ENCODE data around the gene NEMF.

The NEMF gene

DNA sequence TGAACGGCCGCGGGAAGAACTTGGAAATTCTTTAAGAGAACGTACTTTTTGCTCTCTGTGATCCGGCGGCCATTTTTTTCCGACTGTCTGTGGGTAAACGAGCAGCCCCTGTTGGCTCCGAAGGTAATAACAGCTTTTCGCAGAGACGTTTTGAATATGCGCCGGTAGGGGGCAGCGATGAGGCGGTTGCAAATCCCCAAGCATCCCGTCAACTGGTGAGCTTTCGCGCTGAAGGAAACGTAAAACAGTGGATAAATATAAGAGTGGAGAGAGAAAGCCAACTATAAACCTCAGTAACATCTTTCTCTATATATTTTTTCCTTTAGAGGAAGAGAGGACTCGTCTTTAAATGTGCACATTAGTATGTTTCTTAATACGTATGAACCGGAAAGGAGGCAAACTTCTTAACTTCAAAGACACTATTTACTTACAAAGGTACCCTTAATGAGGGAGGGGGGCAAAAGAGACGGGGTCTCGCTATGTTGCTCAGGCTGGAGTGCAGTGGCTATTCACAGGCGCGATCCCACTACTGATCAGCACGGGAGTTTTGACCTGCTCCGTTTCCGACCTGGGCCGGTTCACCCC lies 9.6 kb upstream of the NEMF start (continued):
- TF ChIP-seq ZNF426 (tag by site-specific recombination; IDR thresholded peaks at IDR 0.05) (no peak), GLIS1 (tag by site-specific recombination; IDR thresholded peaks at IDR 0.05) (no peak), MEIS1 (CRISPR knock-in tag; IDR thresholded peaks at IDR 0.05; ENCODE audit: borderline replicate concordance) (no peak), HOXC10 (CRISPR knock-in tag; IDR thresholded peaks at IDR 0.05) (no peak), ZNF530 (tag by site-specific recombination; IDR thresholded peaks at IDR 0.05; ENCODE audit: low read depth) (no peak), FEZF1 (tag by site-specific recombination; IDR thresholded peaks at IDR 0.05) (no peak), ZNF610 (tag by site-specific recombination; IDR thresholded peaks at IDR 0.05; ENCODE audit: borderline replicate concordance) (no peak), ZNF23 (tag by site-specific recombination; IDR thresholded peaks at IDR 0.05; ENCODE audit: borderline replicate concordance) (no peak), ZNF2 (tag by site-specific recombination; IDR thresholded peaks at IDR 0.05) (no peak; the same call in 1 of the 2 replicates), ZNF274 (IDR thresholded peaks at IDR 0.05; ENCODE audit: low read length) (no peak), ZNF274 (tag by site-specific recombination; IDR thresholded peaks at IDR 0.05; ENCODE audit: borderline replicate concordance) (no peak), ZNF114 (tag by site-specific recombination; IDR thresholded peaks at IDR 0.05) (no peak), ZNF600 (tag by site-specific recombination; IDR thresholded peaks at IDR 0.05) (no peak), REPIN1 (tag by site-specific recombination; IDR thresholded peaks at IDR 0.05; ENCODE audit: low read depth) (no peak), PRDM1 (tag by site-specific recombination; IDR thresholded peaks at IDR 0.05) (peak; percentile 23; the same call in 1 of the 2 replicates), YY1 (tag by site-specific recombination; IDR thresholded peaks at IDR 0.05) (peak; percentile 90), KLF10 (tag by site-specific recombination; IDR thresholded peaks at IDR 0.05) (peak; percentile 97), SETDB1 (IDR thresholded peaks at IDR 0.05; ENCODE audit: insufficient read length, low read length) (peak; percentile 78), ZNF473 (tag by site-specific recombination; IDR thresholded peaks at IDR 0.05) (peak; percentile 84; the same call in 1 of the 2 replicates), ZNF10 (tag by site-specific recombination; IDR thresholded peaks at IDR 0.05) (peak; percentile 99), KLF8 (tag by site-specific recombination; IDR thresholded peaks at IDR 0.05) (peak; percentile 41; the same call in 1 of the 2 replicates), ZNF596 (tag by site-specific recombination; IDR thresholded peaks at IDR 0.05) (peak; percentile 63; the same call in 1 of the 2 replicates)
- TF ChIP-seq, protein P1, sequence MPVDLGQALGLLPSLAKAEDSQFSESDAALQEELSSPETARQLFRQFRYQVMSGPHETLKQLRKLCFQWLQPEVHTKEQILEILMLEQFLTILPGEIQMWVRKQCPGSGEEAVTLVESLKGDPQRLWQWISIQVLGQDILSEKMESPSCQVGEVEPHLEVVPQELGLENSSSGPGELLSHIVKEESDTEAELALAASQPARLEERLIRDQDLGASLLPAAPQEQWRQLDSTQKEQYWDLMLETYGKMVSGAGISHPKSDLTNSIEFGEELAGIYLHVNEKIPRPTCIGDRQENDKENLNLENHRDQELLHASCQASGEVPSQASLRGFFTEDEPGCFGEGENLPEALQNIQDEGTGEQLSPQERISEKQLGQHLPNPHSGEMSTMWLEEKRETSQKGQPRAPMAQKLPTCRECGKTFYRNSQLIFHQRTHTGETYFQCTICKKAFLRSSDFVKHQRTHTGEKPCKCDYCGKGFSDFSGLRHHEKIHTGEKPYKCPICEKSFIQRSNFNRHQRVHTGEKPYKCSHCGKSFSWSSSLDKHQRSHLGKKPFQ (tag by site-specific recombination; IDR thresholded peaks at IDR 0.05) = no peak; the same call in 1 of the 2 replicates
- TF ChIP-seq, protein P2, sequence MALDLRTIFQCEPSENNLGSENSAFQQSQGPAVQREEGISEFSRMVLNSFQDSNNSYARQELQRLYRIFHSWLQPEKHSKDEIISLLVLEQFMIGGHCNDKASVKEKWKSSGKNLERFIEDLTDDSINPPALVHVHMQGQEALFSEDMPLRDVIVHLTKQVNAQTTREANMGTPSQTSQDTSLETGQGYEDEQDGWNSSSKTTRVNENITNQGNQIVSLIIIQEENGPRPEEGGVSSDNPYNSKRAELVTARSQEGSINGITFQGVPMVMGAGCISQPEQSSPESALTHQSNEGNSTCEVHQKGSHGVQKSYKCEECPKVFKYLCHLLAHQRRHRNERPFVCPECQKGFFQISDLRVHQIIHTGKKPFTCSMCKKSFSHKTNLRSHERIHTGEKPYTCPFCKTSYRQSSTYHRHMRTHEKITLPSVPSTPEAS (tag by site-specific recombination; IDR thresholded peaks at IDR 0.05) = peak; percentile 7
- TF ChIP-seq, protein P3, sequence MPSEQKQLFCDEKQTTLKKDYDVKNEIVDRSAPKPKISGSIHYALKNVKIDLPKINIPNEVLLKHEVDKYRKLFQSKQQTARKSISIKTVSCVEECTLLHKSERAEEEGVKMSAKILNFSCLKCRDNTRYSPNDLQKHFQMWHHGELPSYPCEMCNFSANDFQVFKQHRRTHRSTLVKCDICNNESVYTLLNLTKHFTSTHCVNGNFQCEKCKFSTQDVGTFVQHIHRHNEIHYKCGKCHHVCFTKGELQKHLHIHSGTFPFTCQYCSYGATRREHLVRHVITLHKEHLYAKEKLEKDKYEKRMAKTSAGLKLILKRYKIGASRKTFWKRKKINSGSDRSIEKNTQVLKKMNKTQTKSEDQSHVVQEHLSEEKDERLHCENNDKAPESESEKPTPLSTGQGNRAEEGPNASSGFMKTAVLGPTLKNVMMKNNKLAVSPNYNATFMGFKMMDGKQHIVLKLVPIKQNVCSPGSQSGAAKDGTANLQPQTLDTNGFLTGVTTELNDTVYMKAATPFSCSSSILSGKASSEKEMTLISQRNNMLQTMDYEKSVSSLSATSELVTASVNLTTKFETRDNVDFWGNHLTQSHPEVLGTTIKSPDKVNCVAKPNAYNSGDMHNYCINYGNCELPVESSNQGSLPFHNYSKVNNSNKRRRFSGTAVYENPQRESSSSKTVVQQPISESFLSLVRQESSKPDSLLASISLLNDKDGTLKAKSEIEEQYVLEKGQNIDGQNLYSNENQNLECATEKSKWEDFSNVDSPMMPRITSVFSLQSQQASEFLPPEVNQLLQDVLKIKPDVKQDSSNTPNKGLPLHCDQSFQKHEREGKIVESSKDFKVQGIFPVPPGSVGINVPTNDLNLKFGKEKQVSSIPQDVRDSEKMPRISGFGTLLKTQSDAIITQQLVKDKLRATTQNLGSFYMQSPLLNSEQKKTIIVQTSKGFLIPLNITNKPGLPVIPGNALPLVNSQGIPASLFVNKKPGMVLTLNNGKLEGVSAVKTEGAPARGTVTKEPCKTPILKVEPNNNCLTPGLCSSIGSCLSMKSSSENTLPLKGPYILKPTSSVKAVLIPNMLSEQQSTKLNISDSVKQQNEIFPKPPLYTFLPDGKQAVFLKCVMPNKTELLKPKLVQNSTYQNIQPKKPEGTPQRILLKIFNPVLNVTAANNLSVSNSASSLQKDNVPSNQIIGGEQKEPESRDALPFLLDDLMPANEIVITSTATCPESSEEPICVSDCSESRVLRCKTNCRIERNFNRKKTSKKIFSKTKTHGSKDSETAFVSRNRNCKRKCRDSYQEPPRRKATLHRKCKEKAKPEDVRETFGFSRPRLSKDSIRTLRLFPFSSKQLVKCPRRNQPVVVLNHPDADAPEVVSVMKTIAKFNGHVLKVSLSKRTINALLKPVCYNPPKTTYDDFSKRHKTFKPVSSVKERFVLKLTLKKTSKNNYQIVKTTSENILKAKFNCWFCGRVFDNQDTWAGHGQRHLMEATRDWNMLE (tag by site-specific recombination; conservative IDR thresholded peaks at IDR 0.05; ENCODE audit: low read depth) = no peak
- TF ChIP-seq, protein P4, sequence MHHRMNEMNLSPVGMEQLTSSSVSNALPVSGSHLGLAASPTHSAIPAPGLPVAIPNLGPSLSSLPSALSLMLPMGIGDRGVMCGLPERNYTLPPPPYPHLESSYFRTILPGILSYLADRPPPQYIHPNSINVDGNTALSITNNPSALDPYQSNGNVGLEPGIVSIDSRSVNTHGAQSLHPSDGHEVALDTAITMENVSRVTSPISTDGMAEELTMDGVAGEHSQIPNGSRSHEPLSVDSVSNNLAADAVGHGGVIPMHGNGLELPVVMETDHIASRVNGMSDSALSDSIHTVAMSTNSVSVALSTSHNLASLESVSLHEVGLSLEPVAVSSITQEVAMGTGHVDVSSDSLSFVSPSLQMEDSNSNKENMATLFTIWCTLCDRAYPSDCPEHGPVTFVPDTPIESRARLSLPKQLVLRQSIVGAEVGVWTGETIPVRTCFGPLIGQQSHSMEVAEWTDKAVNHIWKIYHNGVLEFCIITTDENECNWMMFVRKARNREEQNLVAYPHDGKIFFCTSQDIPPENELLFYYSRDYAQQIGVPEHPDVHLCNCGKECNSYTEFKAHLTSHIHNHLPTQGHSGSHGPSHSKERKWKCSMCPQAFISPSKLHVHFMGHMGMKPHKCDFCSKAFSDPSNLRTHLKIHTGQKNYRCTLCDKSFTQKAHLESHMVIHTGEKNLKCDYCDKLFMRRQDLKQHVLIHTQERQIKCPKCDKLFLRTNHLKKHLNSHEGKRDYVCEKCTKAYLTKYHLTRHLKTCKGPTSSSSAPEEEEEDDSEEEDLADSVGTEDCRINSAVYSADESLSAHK (tag by site-specific recombination; IDR thresholded peaks at IDR 0.05) = no peak
- TF ChIP-seq, protein P5, sequence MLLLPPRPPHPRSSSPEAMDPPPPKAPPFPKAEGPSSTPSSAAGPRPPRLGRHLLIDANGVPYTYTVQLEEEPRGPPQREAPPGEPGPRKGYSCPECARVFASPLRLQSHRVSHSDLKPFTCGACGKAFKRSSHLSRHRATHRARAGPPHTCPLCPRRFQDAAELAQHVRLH (tag by site-specific recombination; IDR thresholded peaks at IDR 0.05) = peak; percentile 87
- TF ChIP-seq, protein P6, sequence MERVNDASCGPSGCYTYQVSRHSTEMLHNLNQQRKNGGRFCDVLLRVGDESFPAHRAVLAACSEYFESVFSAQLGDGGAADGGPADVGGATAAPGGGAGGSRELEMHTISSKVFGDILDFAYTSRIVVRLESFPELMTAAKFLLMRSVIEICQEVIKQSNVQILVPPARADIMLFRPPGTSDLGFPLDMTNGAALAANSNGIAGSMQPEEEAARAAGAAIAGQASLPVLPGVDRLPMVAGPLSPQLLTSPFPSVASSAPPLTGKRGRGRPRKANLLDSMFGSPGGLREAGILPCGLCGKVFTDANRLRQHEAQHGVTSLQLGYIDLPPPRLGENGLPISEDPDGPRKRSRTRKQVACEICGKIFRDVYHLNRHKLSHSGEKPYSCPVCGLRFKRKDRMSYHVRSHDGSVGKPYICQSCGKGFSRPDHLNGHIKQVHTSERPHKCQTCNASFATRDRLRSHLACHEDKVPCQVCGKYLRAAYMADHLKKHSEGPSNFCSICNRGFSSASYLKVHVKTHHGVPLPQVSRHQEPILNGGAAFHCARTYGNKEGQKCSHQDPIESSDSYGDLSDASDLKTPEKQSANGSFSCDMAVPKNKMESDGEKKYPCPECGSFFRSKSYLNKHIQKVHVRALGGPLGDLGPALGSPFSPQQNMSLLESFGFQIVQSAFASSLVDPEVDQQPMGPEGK (tag by site-specific recombination; IDR thresholded peaks at IDR 0.05) = no peak

Data from HEK293 (cell line).